ENCODE results near the gene RFK. TPM values are rescaled to one million over a fixed set of nuclear protein-coding genes. Genes with fewer than 3 reads are reported as not detected.

The RFK gene
- total and polyA plus RNA-seq, 9 of the 15 experiments (the other 6 are each of a cell fraction or from before 2014, with no cell fraction given), result 3.8 to 51.1 (median 14.8) TPM

DNA sequence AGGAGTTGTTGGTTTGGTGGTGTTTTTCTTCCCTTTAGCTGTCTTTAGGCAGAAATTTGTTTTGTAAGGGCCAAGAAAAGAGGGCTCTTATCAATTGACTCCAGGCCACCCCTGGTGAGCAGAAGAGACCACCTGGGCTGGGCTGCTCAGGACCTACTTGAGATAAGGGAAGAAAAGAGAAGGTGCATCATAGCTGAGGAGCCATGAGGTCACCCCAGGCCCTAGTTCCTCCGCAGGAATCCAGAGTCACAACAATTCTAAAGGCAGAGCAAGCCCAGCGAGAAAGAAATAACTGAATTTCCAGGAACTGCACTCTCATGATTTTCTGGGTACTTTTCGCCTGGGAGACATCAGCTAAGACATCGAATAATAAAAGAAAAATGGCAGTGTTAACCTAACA is 34.9 kb downstream of the RFK start (continued):
- TF ChIP-seq, protein P1, sequence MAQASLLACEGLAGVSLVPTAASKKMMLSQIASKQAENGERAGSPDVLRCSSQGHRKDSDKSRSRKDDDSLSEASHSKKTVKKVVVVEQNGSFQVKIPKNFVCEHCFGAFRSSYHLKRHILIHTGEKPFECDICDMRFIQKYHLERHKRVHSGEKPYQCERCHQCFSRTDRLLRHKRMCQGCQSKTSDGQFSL (CRISPR knock-in tag; IDR thresholded peaks at IDR 0.05), result no peak
- TF ChIP-seq, protein P1 (tag; IDR thresholded peaks at IDR 0.05), result no peak
- peak; percentile 75 for TF ChIP-seq MTA3 (IDR thresholded peaks at IDR 0.05; ENCODE audit: borderline replicate concordance)
- TF ChIP-seq RBM34 (IDR thresholded peaks at IDR 0.05; ENCODE audit: borderline replicate concordance, insufficient read depth, low read length), result no peak
- TF ChIP-seq ZNF224 (CRISPR knock-in tag; IDR thresholded peaks at IDR 0.05), result no peak
- TF ChIP-seq ILK (tag; IDR thresholded peaks at IDR 0.05; ENCODE audit: borderline replicate concordance, low read depth), result no peak
- TF ChIP-seq, protein P2, sequence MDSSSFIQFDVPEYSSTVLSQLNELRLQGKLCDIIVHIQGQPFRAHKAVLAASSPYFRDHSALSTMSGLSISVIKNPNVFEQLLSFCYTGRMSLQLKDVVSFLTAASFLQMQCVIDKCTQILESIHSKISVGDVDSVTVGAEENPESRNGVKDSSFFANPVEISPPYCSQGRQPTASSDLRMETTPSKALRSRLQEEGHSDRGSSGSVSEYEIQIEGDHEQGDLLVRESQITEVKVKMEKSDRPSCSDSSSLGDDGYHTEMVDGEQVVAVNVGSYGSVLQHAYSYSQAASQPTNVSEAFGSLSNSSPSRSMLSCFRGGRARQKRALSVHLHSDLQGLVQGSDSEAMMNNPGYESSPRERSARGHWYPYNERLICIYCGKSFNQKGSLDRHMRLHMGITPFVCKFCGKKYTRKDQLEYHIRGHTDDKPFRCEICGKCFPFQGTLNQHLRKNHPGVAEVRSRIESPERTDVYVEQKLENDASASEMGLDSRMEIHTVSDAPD (CRISPR knock-in tag; IDR thresholded peaks at IDR 0.05), result no peak
- TF ChIP-seq GATAD2B (IDR thresholded peaks at IDR 0.05; ENCODE audit: borderline replicate concordance), result peak; percentile 37; the same call in 1 of the 2 replicates
- no peak for TF ChIP-seq ETV1 (tag; conservative IDR thresholded peaks at IDR 0.05; ENCODE audit: low read depth)
- TF ChIP-seq, protein P3, sequence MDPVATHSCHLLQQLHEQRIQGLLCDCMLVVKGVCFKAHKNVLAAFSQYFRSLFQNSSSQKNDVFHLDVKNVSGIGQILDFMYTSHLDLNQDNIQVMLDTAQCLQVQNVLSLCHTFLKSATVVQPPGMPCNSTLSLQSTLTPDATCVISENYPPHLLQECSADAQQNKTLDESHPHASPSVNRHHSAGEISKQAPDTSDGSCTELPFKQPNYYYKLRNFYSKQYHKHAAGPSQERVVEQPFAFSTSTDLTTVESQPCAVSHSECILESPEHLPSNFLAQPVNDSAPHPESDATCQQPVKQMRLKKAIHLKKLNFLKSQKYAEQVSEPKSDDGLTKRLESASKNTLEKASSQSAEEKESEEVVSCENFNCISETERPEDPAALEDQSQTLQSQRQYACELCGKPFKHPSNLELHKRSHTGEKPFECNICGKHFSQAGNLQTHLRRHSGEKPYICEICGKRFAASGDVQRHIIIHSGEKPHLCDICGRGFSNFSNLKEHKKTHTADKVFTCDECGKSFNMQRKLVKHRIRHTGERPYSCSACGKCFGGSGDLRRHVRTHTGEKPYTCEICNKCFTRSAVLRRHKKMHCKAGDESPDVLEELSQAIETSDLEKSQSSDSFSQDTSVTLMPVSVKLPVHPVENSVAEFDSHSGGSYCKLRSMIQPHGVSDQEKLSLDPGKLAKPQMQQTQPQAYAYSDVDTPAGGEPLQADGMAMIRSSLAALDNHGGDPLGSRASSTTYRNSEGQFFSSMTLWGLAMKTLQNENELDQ (CRISPR knock-in tag; IDR thresholded peaks at IDR 0.05; ENCODE audit: borderline replicate concordance), result no peak
- TF ChIP-seq ETV6 (IDR thresholded peaks at IDR 0.05; ENCODE audit: borderline replicate concordance in 1 of 2, low read depth in 2 of 2, low read length in 1 of 2), result no peak
- no peak for TF ChIP-seq ETV6 (CRISPR knock-in tag; IDR thresholded peaks at IDR 0.05; ENCODE audit: borderline replicate concordance)
- TF ChIP-seq ZNF232 (CRISPR knock-in tag; IDR thresholded peaks at IDR 0.05), result no peak
- TF ChIP-seq CBFA2T2 (conservative IDR thresholded peaks at IDR 0.05), result peak; percentile 95
- no peak for TF ChIP-seq ZNF77 (CRISPR knock-in tag; IDR thresholded peaks at IDR 0.05)
- no peak for TF ChIP-seq DDX20 (tag; IDR thresholded peaks at IDR 0.05; ENCODE audit: low read depth)
- no peak for TF ChIP-seq ZNF347 (CRISPR knock-in tag; IDR thresholded peaks at IDR 0.05; ENCODE audit: low read depth)
- no peak for TF ChIP-seq FOXJ3 (CRISPR knock-in tag; IDR thresholded peaks at IDR 0.05)
- no peak for TF ChIP-seq GATAD2A (IDR thresholded peaks at IDR 0.05)
- TF ChIP-seq GTF2F1 (IDR thresholded peaks at IDR 0.05; ENCODE audit: low read depth, low read length), result no peak
- TF ChIP-seq, protein P4, sequence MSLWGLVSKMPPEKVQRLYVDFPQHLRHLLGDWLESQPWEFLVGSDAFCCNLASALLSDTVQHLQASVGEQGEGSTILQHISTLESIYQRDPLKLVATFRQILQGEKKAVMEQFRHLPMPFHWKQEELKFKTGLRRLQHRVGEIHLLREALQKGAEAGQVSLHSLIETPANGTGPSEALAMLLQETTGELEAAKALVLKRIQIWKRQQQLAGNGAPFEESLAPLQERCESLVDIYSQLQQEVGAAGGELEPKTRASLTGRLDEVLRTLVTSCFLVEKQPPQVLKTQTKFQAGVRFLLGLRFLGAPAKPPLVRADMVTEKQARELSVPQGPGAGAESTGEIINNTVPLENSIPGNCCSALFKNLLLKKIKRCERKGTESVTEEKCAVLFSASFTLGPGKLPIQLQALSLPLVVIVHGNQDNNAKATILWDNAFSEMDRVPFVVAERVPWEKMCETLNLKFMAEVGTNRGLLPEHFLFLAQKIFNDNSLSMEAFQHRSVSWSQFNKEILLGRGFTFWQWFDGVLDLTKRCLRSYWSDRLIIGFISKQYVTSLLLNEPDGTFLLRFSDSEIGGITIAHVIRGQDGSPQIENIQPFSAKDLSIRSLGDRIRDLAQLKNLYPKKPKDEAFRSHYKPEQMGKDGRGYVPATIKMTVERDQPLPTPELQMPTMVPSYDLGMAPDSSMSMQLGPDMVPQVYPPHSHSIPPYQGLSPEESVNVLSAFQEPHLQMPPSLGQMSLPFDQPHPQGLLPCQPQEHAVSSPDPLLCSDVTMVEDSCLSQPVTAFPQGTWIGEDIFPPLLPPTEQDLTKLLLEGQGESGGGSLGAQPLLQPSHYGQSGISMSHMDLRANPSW (CRISPR knock-in tag; IDR thresholded peaks at IDR 0.05), result no peak
- TF ChIP-seq RCOR1 (IDR thresholded peaks at IDR 0.05; ENCODE audit: borderline replicate concordance in 1 of 2, low read depth in 2 of 2, low read length in 2 of 2), result peak; percentile 30 to 73; a peak in 3 of 4 replicates
